ENCODE data around the gene PDLIM4.
A peak's percentile ranks its signal among the peaks of the same experiment; 100 is the strongest.

The PDLIM4 gene

GRCh38 chr5:132226516-132227234, 30.8 kb upstream of the PDLIM4 start:
- no peak for DNase-seq (ENCODE audit: extremely low read depth in 1 of 2, low read depth in 1 of 2)

- DNase-seq (ENCODE audit: extremely low read depth in 1 of 2, low read depth in 1 of 2), result no peak
These were observed 30.3 kb upstream of the PDLIM4 start for GRCh38 chr5:132227235-132227484.

DNA sequence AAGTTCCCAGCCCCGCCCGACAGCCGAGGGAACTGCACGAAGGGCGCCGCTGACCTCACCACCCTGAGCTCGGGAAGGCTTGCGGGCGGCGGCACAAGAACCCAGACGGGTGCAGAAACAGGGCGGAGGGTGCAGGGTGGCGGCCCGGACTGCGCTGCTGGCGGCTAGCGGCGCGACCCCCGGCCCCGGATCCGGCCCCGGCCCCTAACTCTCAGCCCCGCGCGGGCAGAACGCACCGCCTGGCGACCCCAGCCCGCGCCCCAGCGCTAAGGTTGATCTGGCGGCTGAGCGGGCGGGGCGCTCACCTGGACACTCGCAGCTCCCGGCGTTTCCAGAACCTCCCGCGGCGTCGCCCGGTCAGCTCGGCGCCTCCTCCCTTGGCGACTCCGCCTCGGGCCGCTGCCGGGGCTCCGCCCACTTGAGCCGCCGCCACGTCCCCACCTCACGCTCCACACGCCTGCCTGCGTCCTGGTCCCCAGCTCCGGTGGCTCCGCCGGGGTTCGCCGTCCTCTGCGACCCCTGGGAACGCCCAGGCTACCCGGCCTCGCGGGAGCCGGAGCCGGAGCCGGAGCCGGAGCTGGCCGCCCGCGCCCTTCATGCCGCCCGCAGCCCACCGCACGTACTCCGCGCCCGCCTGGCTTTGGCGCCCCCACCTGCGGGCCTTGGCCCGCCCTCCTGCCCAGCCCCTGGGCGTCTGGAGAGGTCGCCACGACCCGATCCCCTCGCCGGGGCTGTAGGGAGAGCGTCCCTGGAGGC, 29.8 kb upstream of the PDLIM4 start, which contains the start of gene P4HA2:
Gene P4HA2 (minus strand): TSS at position 369 of the 756 bp plus-strand sequence. CDS start 9,227 bp downstream, outside the sequence.
- DNase-seq (ENCODE audit: extremely low read depth in 1 of 2, low read depth in 1 of 2), result peak; percentile 26 to 39

- no peak for DNase-seq (ENCODE audit: extremely low read depth in 1 of 2, low read depth in 1 of 2)
These were observed 29.1 kb upstream of the PDLIM4 start for GRCh38 chr5:132228241-132229035.

GRCh38 chr5:132229236-132229635, 28.3 kb upstream of the PDLIM4 start:
- DNase-seq (ENCODE audit: extremely low read depth in 1 of 2, low read depth in 1 of 2), result no peak

DNA sequence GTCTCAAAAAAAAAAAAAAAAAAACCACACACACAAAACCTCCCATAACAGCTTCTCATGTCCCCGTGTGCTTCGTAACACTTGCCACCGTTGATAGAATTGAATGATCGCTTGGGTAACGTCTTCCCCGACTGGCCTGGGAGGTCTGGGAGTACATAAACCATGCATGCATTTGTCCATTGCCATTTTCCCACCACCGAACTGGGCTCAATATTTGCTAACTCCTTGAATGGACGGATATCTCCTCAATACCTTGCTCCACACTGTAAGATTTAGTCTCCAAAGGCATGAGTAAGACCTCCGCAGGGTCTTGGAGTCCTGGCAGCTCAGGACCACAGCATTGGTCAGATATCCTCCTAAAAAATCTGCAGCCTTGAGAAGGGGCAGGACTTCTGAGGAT, 26.6 kb upstream of the PDLIM4 start:
- DNase-seq (ENCODE audit: extremely low read depth in 1 of 2, low read depth in 1 of 2), result no peak

GRCh38 chr5:132232465-132232864, 25.0 kb upstream of the PDLIM4 start:
- DNase-seq (ENCODE audit: extremely low read depth in 1 of 2, low read depth in 1 of 2), result no peak

DNA sequence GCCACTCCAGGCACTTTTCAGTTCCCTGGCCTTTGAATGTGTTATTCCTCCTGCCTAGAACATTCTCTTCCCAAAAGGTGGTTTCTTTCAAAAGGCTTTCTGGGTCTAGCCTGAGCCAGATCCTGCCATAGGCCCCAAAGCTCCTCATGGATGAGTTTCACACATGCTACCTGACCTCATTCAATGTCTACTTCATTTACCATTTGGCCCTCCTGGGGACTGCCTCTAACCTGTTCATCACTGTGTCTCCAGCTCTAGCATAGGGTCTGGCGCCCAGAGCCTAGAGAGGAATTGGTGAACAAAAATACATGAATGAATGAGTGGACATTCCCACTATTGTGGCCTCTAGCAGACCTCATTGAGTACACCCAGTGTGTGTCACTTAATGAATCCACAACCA, 24.4 kb upstream of the PDLIM4 start:
- no peak for DNase-seq (ENCODE audit: extremely low read depth in 1 of 2, low read depth in 1 of 2)

GRCh38 chr5:132233811-132234683, 23.4 kb upstream of the PDLIM4 start:
- DNase-seq (ENCODE audit: extremely low read depth in 1 of 2, low read depth in 1 of 2), result no peak

DNA sequence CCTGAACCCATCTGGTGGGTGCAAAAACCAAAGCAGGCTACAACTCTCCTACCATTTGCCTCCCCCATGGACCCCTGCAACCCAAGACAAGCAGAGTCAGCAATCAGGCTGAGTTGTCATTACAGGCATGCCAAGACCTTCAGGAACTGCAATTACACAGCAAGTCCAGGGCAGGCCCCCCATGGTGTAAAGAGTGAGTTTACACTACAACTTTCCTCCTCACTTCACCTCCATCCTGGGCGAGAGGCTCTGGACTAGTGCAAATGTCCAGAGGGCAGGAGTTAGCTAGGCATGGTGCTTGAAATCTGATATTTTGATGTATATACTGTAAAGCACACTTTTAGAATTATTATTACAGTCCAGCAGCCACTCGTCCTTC, 22.8 kb upstream of the PDLIM4 start:
- no peak for DNase-seq (ENCODE audit: extremely low read depth in 1 of 2, low read depth in 1 of 2)

- DNase-seq (ENCODE audit: extremely low read depth in 1 of 2, low read depth in 1 of 2), result no peak
These were observed 22.2 kb upstream of the PDLIM4 start for GRCh38 chr5:132235340-132235739.

GRCh38 chr5:132237141-132237540, 20.4 kb upstream of the PDLIM4 start:
- no peak for DNase-seq (ENCODE audit: extremely low read depth in 1 of 2, low read depth in 1 of 2)

GRCh38 chr5:132237670-132238069, 19.8 kb upstream of the PDLIM4 start:
- DNase-seq (ENCODE audit: extremely low read depth in 1 of 2, low read depth in 1 of 2), result no peak

- DNase-seq (ENCODE audit: extremely low read depth in 1 of 2, low read depth in 1 of 2), result peak; percentile 54 to 74
These were observed 19.2 kb upstream of the PDLIM4 start for GRCh38 chr5:132238169-132238744.

GRCh38 chr5:132238901-132239500, 18.5 kb upstream of the PDLIM4 start:
- no peak for DNase-seq (ENCODE audit: extremely low read depth in 1 of 2, low read depth in 1 of 2)

GRCh38 chr5:132239776-132240175, 17.7 kb upstream of the PDLIM4 start:
- DNase-seq (ENCODE audit: extremely low read depth in 1 of 2, low read depth in 1 of 2), result no peak

GRCh38 chr5:132243366-132243977, 14.0 kb upstream of the PDLIM4 start:
- DNase-seq (ENCODE audit: extremely low read depth in 1 of 2, low read depth in 1 of 2), result no peak

GRCh38 chr5:132245593-132245992, 11.9 kb upstream of the PDLIM4 start:
- no peak for DNase-seq (ENCODE audit: extremely low read depth in 1 of 2, low read depth in 1 of 2)

GRCh38 chr5:132246806-132247205, 10.7 kb upstream of the PDLIM4 start:
- no peak for DNase-seq (ENCODE audit: extremely low read depth in 1 of 2, low read depth in 1 of 2)

DNA sequence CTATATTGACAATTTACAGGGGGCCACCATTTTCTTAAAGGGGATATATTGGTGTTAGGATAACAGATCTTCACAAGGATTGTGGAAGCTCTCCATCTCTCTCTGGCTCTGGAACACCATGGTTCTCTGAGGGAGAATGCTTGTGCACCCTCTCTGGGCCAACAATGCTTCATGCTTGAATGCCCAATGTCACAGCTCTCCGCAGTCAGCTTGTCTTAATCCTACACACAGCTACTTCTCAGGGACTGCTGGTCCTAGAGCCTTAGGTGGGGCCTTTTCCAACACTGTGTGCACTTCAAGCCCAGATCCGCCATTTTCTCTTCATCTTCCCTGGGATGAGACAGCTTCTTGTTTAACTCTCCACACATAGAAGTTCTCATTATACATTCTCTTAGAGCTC, 6.9 kb upstream of the PDLIM4 start:
- no peak for DNase-seq (ENCODE audit: extremely low read depth in 1 of 2, low read depth in 1 of 2)

All from stimulated activated CD8-positive, alpha-beta memory T cell treated with anti-CD3 and anti-CD28 coated beads, Interleukin-7, amount 100 ng/mL, for 48 hours (primary cell).